DOHH2 (cell line): Measurements from ENCODE around the gene HAX1.

Experiments used
- EZH2phosphoT487 ChIP-seq: fragments of 200-600 bp; sonication (generic); IDR thresholded peaks from 2 replicates; pipeline ENCODE4 v1.6.1; 2017; ENCODE audit warnings: borderline replicate concordance, mild to moderate bottlenecking, antibody characterized with exemption, low read length, moderate library complexity, mixed read lengths
- TF ChIP-seq, protein P1 (sequence below): fragments of 200-600 bp; sonication (generic); IDR thresholded peaks from one replicate; pipeline ENCODE4 v1.5.1; 2014; ENCODE audit warnings: antibody characterized with exemption, mild to moderate bottlenecking, low read depth, low read length; ENCODE audit not compliant: poor library complexity, severe bottlenecking

DNA sequence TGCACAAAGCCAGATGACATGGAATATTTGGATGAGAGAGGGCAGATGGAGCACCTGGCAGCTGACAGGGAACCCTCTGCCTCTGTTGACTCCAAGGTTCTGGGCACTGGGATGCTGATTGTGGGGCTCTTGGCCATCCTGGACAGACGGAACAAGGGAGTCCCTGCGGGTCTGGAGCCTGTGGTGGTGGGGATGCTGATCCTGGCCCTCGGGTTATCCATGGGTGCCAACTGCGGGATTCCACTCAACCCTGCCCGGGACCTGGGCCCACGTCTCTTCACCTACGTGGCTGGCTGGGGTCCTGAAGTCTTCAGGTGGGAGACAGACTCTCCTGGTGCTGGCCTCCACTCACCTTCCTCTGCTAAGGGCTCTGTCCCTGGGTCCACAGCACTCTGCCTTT is 51.1 kb downstream of the HAX1 start:
- TF ChIP-seq, protein P1, sequence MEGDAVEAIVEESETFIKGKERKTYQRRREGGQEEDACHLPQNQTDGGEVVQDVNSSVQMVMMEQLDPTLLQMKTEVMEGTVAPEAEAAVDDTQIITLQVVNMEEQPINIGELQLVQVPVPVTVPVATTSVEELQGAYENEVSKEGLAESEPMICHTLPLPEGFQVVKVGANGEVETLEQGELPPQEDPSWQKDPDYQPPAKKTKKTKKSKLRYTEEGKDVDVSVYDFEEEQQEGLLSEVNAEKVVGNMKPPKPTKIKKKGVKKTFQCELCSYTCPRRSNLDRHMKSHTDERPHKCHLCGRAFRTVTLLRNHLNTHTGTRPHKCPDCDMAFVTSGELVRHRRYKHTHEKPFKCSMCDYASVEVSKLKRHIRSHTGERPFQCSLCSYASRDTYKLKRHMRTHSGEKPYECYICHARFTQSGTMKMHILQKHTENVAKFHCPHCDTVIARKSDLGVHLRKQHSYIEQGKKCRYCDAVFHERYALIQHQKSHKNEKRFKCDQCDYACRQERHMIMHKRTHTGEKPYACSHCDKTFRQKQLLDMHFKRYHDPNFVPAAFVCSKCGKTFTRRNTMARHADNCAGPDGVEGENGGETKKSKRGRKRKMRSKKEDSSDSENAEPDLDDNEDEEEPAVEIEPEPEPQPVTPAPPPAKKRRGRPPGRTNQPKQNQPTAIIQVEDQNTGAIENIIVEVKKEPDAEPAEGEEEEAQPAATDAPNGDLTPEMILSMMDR = no peak
- TF ChIP-seq EZH2phosphoT487 = no peak
